MM.1S (cell line): ENCODE measurements around the gene PLEKHA5.
"Not testable (repeated sequence)": the region's sequence is repeated elsewhere in the genome, so short reads cannot be mapped to it uniquely, and the experiment has no call there.

Experiments
- DNase-seq: peaks from one replicate; pipeline ENCODE4 v3.0.0-alpha.2; 2015
- H2AFZ ChIP-seq: fragments of 300-600 bp; sonication (generic); 2 replicates; pipeline ENCODE4 v1.6.0; 2016; ENCODE audit warnings: antibody characterized with exemption, low read length
- H3F3A ChIP-seq: fragments of 300-600 bp; sonication (generic); 2 replicates; pipeline ENCODE4 v1.6.1; 2016; ENCODE audit warnings: mild to moderate bottlenecking, antibody characterized with exemption, low read length, moderate library complexity, mixed read lengths; ENCODE audit not compliant: insufficient read depth
- H3K27ac ChIP-seq: fragments of 300-600 bp; sonication (generic); 2 replicates; pipeline ENCODE4 v1.5.1; 2016; ENCODE audit warnings: mild to moderate bottlenecking, low read length
- H3K27me3 ChIP-seq: fragments of 300-600 bp; sonication (generic); replicated peaks from 2 replicates; pipeline ENCODE4 v1.6.0; 2016; ENCODE audit warnings: low read length; ENCODE audit not compliant: insufficient read depth
- H3K36me3 ChIP-seq: fragments of 300-600 bp; sonication (generic); replicated peaks from 2 replicates; pipeline ENCODE4 v1.6.1; 2016; ENCODE audit warnings: mild to moderate bottlenecking, low read length, mixed read lengths; ENCODE audit not compliant: insufficient read depth
- H3K4me1 ChIP-seq: fragments of 300-600 bp; sonication (generic); 2 replicates; pipeline ENCODE4 v1.6.1; 2016; ENCODE audit warnings: low read length, mixed read lengths
- H3K4me2 ChIP-seq: fragments of 300-600 bp; sonication (generic); 2 replicates; pipeline ENCODE4 v1.6.0; 2016; ENCODE audit warnings: low read depth, low read length
- H3K4me3 ChIP-seq: fragments of 300-600 bp; sonication (generic); 2 replicates; pipeline ENCODE4 v1.5.1; 2016; ENCODE audit warnings: low read length, mixed read lengths
- H3K79me2 ChIP-seq: fragments of 300-600 bp; sonication (generic); 2 replicates; pipeline ENCODE4 v1.6.1; 2016; ENCODE audit warnings: mixed run types, low read length, mixed read lengths
- H3K9ac ChIP-seq: fragments of 300-600 bp; sonication (generic); 2 replicates; pipeline ENCODE4 v1.6.1; 2016; ENCODE audit warnings: low read length, mixed read lengths
- H3K9me2 ChIP-seq: fragments of 300-600 bp; sonication (generic); replicated peaks from 2 replicates; pipeline ENCODE4 v1.6.1; 2016; ENCODE audit warnings: mild to moderate bottlenecking, low read length, mixed read lengths; ENCODE audit not compliant: insufficient read depth
- H3K9me3 ChIP-seq: fragments of 300-600 bp; sonication (generic); replicated peaks from 2 replicates; pipeline ENCODE4 v1.6.1; 2016; ENCODE audit warnings: mild to moderate bottlenecking, low read length, mixed read lengths; ENCODE audit not compliant: insufficient read depth
- H4K20me1 ChIP-seq: fragments of 300-600 bp; sonication (generic); 2 replicates; pipeline ENCODE4 v1.6.1; 2016; ENCODE audit warnings: mild to moderate bottlenecking, low read length, moderate library complexity, mixed read lengths; ENCODE audit not compliant: insufficient read depth
- EZH2 ChIP-seq: fragments of 300-600 bp; sonication (generic); optimal IDR thresholded peaks from 2 replicates; pipeline ENCODE3; 2017; ENCODE audit warnings: low read depth, mild to moderate bottlenecking, antibody characterized with exemption, low read length, mixed read lengths
- EZH2phosphoT487 ChIP-seq: fragments of 300-600 bp; sonication (generic); IDR thresholded peaks from 2 replicates; pipeline ENCODE4 v1.6.1; 2018; ENCODE audit warnings: antibody characterized with exemption, low read length
- TF ChIP-seq, protein P1 (sequence below): fragments of 300-600 bp; sonication (generic); IDR thresholded peaks from 2 replicates; pipeline ENCODE4 v1.5.1; 2016; ENCODE audit warnings: antibody characterized with exemption, low read length, mixed read lengths

PLEKHA5 gene

DNA sequence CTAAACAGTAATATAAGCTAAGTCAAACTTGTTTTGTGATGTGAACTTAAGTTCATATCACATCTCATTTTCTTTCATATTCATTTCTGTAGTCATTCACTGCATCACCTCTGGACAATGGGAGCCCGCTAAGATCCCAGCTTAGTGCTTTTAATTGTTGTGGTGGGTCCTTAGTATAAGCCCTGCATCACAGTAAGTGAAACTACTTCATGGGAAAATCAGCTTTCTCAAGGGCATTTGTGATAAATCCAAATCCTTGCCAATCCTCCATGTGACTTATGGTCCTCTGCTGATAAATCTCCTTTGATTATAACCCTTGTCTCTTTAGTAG, 98.3 kb downstream of the PLEKHA5 start:
- no peaks in the 10 kb centered on the region for H3K9me2 ChIP-seq
- TF ChIP-seq, protein P1, sequence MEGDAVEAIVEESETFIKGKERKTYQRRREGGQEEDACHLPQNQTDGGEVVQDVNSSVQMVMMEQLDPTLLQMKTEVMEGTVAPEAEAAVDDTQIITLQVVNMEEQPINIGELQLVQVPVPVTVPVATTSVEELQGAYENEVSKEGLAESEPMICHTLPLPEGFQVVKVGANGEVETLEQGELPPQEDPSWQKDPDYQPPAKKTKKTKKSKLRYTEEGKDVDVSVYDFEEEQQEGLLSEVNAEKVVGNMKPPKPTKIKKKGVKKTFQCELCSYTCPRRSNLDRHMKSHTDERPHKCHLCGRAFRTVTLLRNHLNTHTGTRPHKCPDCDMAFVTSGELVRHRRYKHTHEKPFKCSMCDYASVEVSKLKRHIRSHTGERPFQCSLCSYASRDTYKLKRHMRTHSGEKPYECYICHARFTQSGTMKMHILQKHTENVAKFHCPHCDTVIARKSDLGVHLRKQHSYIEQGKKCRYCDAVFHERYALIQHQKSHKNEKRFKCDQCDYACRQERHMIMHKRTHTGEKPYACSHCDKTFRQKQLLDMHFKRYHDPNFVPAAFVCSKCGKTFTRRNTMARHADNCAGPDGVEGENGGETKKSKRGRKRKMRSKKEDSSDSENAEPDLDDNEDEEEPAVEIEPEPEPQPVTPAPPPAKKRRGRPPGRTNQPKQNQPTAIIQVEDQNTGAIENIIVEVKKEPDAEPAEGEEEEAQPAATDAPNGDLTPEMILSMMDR, result no peak
- no peak for TF ChIP-seq EZH2phosphoT487
- TF ChIP-seq EZH2, result no peak
- H3K9me3 ChIP-seq, result no peaks in the 10 kb centered on the region
- H3K4me1 ChIP-seq, result no peaks in the 10 kb centered on the region
- no peaks in the 10 kb centered on the region for H3F3A ChIP-seq
- no peak overlapping the region for H3K27ac ChIP-seq
- H3K4me2 ChIP-seq, result no peak overlapping the region
- H3K36me3 ChIP-seq, result no peaks in the 10 kb centered on the region
- no peaks in the 10 kb centered on the region for H3K79me2 ChIP-seq
- H2AFZ ChIP-seq, result no peak overlapping the region
- H3K27me3 ChIP-seq, result no peaks in the 10 kb centered on the region
- no peak overlapping the region for H3K4me3 ChIP-seq
- H3K9ac ChIP-seq, result no peak overlapping the region
- no peak for DNase-seq
- H4K20me1 ChIP-seq, result no peaks in the 10 kb centered on the region

DNA sequence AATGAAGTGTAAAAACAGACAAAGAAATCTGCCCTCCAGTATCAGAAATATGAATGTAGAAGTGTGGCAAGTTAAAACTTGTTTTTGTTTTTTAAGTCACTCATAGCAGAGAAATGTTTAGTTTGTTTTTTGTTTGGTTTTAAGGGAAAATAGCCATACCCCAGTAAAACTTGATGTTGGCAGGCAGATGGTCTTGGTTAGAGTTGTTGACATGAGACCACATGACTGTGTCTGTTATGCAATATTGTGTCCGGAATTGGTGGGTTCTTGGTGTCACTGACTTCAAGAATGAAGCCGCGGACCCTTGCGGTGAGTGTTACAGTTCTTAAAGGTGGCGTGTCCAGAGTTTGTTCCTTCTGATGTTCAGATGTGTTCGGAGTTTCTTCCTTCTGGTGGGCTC, 99.5 kb downstream of the PLEKHA5 start:
- H3K4me1 ChIP-seq, H3K9me2 ChIP-seq: not testable (repeated sequence)

DNA sequence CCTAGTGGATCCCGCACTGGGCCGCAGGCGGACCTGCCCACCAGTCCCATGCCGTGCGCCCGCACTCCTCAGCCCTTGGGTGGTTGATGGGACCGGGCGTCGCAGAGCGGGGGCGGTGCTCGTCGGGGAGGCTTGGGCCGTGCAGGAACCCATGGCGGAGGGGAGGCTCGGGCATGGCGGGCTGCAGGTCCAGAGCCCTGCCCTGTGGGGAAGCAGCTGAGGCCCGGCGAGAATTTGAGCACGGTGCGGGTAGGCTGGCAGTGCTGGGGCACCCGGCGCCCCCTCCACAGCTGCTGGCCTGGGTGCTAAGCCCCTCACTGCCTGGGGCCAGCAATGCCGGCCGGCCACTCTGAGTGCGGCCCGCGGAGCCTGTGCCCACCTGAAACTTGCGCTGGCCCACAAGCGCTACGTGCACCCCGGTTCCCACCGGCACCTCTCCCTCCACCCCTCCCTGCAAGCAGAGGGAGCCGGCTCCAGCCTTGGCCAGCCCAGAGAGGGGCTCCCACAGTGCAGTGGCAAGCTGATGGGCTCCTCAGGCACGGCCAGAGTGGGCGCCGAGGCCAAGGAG, 100.8 kb downstream of the PLEKHA5 start:
- H3F3A ChIP-seq, result no peaks in the 10 kb centered on the region
- no peaks in the 10 kb centered on the region for H3K36me3 ChIP-seq
- no peak overlapping the region for H3K4me2 ChIP-seq
- H3K4me3 ChIP-seq, result no peak overlapping the region
- H3K27ac ChIP-seq, result no peak overlapping the region
- no peak overlapping the region for H2AFZ ChIP-seq
- H3K27me3 ChIP-seq, result no peaks in the 10 kb centered on the region
- H3K9me2 ChIP-seq, result no peaks in the 10 kb centered on the region
- H3K9me3 ChIP-seq, result no peaks in the 10 kb centered on the region
- H3K4me1 ChIP-seq, result no peaks in the 10 kb centered on the region
- DNase-seq, result no peak
- no peaks in the 10 kb centered on the region for H3K79me2 ChIP-seq
- TF ChIP-seq, protein P1, result no peak
- TF ChIP-seq EZH2 (no peak), EZH2phosphoT487 (no peak)
- H3K9ac ChIP-seq, result no peak overlapping the region
- H4K20me1 ChIP-seq, result no peaks in the 10 kb centered on the region

More for the DNA sequence above, 99.5 kb downstream of the PLEKHA5 start:
- H3K9ac ChIP-seq, H3K4me2 ChIP-seq, H3K9me3 ChIP-seq, H3K27me3 ChIP-seq, H3K36me3 ChIP-seq, H4K20me1 ChIP-seq, DNase-seq, H3K79me2 ChIP-seq, H3K4me3 ChIP-seq, H3K27ac ChIP-seq, H2AFZ ChIP-seq, H3F3A ChIP-seq: not testable (repeated sequence)

DNA sequence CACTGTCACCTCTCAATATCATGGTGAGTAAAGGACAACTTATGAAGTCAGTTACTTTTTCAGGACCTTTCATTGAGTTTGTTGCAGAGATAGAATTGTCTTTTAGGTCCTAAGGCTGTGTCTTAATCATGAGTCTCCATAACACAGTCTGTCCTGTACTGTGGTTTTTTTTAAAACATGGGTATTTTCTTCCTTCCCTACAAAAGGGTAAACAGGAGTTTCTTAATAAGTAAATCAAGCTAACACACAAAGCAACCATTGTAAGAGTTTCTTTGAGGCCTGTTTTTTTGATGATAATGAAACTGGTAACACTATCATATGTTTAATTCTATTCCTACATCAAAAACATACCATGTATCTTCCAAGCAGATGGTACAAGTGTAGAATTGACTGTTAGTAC, 101.4 kb downstream of the PLEKHA5 start:
- Histone ChIP-seq H3K4me2 (no peak overlapping the region), H3K27me3 (no peaks in the 10 kb centered on the region), H3K9me3 (no peaks in the 10 kb centered on the region), H3K9ac (no peak overlapping the region), H3F3A (no peaks in the 10 kb centered on the region), H4K20me1 (no peaks in the 10 kb centered on the region), H2AFZ (no peak overlapping the region), H3K36me3 (no peaks in the 10 kb centered on the region), H3K27ac (no peak overlapping the region), H3K9me2 (no peaks in the 10 kb centered on the region), H3K4me3 (no peak overlapping the region), H3K79me2 (no peaks in the 10 kb centered on the region), H3K4me1 (no peaks in the 10 kb centered on the region)
- TF ChIP-seq EZH2phosphoT487 (no peak), EZH2 (no peak)
- TF ChIP-seq, protein P1, result no peak
- DNase-seq, result no peak
